Effector CD4-positive, alpha-beta T cell (primary cell): ENCODE data around the gene DHDH.
"Not testable (repeated sequence)": the region's sequence is repeated elsewhere in the genome, so short reads cannot be mapped to it uniquely, and the experiment has no call there.

Experiments
- DNase-seq: peaks from one replicate; pipeline ENCODE4 v3.0.0-alpha.2; 2020

The DHDH gene

DNA sequence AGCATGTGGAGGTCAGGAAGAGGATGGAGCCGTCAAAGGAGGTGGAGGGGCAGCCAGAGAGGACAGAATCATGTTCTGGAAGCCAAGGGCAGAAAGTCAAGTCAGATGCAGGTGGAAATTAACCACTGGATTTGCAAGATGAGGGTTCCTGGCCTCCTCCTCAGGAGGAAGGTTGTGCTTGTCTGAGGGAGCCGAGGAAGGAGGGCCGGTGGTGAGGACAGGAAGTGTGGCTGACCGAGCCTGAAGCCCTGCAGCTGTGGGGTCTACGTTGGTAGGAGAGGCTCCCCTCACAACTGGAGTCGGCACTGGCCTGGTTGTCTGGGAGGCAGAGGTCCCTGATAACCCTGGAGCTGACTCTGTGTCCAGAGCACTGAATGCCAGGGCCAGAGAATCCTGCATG lies 15.4 kb upstream of the DHDH start:
- no peak for DNase-seq

- DNase-seq = no peak
Observed at GRCh38 chr19:48918801-48919247, 14.7 kb upstream of the DHDH start.

DNA sequence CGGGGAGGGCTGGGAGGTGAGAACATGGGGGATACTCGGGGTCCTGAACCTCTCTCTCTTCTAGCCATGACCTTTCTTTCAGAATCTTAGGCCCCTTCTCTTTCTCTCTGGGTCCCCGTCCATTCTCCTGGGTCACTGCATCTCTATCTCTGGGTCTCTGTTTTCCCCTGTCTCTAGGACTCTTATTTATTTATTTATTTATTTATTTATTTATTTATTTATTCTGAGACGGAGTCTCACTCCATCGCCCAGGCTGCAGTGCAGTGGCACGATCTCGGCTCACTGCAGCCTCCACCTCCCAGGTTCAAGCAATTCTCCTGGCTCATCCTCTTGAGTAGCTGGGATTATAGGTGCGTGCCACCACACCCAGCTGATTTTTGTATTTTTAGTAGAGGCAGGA lies 14.2 kb upstream of the DHDH start:
- not testable (repeated sequence) for DNase-seq

GRCh38 chr19:48920949-48921348 lies 12.6 kb upstream of the DHDH start:
- DNase-seq = no peak

GRCh38 chr19:48921721-48922500 lies 11.6 kb upstream of the DHDH start:
- no peak for DNase-seq

DNA sequence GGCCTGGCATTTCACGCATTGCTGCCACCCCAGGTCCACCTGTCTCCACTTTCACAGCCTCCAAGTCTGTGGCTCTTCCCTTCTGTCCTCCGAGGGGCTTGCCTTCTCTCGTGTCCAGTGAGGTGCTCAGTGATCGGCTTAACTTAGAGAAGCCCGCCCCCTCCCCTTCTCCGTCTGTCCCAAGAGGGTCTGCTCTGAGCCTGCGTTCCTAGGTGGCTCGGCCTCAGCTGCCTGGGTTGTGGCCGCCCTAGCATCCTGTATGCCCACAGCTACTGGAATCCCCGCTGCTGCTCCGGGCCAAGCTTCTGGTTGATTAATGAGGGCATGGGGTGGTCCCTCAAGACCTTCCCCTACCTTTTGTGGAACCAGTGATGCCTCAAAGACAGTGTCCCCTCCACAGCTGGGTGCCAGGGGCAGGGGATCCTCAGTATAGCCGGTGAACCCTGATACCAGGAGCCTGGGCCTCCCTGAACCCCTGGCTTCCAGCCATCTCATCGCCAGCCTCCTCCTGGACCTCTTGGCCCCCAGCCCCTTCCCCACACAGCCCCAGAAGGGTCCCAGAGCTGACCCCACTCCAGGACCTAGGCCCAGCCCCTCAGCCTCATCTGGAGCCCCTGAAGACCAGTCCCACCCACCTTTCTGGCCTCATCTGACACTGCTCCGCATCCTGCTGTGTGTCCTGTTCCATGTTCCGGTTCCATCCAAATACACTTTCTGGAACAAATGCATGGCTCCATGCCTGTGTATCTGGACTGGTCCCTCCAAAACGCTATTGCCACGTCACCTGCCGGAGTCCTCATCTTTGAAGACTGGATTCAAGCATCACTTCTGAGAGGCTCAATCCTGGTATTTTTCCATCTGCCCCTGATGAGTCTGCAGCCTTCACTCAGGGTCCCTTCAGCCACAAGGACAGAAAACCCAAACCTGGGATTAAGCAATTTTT lies 10.7 kb upstream of the DHDH start:
- no peak for DNase-seq

- DNase-seq = no peak
Observed at GRCh38 chr19:48925240-48925843, 8.2 kb upstream of the DHDH start.

DNA sequence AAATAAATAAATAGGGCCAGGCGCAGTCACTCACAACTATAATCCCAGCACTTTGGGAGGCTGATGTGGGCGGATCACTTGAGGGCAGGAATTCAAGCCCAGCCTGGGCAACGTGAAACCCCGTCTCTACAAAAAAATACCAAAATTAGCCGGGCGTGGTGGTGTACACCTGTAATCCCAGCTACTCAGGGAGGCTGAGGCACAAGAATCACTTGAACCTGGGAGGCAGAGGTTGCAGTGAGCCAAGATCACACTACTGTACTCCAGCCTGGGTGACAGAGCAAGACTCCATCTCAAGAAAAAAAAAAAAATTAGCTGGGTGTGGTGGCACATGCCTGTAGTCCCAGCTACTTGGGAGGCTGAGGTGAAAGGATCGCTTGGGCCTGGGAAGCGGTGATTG lies 7.6 kb upstream of the DHDH start:
- not testable (repeated sequence) for DNase-seq

DNA sequence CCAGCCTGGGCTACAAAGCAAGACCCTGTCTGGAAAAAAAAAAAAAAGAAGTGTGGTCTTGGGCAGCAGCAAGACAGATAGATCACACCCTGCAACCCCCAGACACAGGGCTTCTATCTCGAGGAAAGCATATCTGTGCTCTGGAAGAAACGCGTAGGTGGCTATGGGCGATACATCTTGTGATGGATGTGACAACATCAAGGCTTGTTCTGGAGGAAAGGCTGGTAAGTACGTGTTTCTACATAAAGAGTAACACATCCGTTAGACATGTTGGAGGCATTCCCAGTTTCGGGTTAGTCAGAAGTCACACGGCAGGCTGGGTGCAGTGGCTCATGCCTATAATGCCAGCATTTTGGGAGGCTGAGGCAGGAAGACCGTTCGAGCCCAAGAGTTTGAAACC lies 6.6 kb upstream of the DHDH start:
- no peak for DNase-seq

GRCh38 chr19:48927692-48928091 lies 5.8 kb upstream of the DHDH start:
- not testable (repeated sequence) for DNase-seq

- DNase-seq = no peak
Observed at GRCh38 chr19:48928164-48929025, 5.1 kb upstream of the DHDH start.

- no peak for DNase-seq
Observed at GRCh38 chr19:48934837-48935236, 1.3 kb downstream of the DHDH start.

GRCh38 chr19:48935864-48936263 lies 2.4 kb downstream of the DHDH start:
- no peak for DNase-seq

DNA sequence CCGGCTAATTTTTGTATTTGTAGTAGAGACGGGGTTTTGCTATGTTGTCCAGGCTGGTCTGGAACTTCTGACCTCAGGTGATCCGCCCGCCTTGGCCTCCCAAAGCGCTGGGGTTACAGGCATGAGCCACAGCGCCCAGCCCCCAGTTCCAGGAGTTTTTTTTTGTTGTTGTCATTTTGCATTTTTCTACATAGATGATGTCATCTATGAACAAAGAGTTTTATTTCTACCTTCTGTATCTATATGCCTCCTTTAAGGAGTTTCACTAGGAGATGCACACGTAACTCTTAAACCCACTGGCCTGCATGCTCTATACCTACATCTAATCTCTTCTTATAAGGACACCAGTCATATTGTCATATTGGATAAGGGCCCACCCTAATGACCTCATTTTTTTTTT lies 4.8 kb downstream of the DHDH start:
- no peak for DNase-seq

GRCh38 chr19:48940902-48941301 lies 7.4 kb downstream of the DHDH start:
- DNase-seq = no peak

- no peak for DNase-seq
Observed at GRCh38 chr19:48943081-48943480, 9.6 kb downstream of the DHDH start.

DNA sequence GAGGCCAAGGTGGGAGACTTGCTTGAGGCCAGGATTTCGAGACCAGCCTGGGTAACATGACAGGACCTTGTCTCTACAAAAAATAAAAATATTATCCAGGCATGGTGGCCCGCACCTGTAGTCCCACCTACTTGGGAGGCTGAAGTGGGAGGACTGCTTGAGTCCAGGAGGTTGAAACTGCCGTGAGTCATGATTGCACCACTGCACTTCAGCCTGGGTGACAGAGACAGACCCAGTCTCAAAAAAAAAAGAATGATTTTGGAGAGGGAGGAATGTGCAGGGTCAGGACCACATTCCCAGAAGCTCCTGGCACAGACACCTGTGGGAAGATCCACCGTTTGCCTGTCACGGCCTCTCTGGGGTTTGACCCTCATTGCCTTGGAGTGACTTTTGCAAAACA lies 11.9 kb downstream of the DHDH start:
- DNase-seq = no peak

DNA sequence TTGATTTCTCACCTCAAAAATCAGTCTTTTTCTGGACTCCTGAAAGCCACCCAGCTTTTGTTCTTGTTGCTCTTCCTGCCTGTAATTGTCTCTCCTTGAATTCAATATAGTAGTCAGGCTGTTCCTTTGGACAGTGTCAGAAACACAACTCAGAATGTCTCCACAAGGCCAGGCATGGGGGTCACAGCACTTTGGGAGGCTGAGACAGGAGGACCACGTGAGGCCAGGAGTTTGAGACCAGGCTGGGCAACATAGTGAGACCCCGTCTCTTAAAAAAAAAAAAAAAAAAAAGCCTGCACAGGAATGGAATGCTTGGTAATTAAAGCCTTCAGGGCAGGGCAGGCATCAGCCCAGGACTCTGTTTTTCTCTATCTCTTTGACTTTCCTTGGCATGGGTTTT lies 12.3 kb downstream of the DHDH start:
- DNase-seq = no peak

DNA sequence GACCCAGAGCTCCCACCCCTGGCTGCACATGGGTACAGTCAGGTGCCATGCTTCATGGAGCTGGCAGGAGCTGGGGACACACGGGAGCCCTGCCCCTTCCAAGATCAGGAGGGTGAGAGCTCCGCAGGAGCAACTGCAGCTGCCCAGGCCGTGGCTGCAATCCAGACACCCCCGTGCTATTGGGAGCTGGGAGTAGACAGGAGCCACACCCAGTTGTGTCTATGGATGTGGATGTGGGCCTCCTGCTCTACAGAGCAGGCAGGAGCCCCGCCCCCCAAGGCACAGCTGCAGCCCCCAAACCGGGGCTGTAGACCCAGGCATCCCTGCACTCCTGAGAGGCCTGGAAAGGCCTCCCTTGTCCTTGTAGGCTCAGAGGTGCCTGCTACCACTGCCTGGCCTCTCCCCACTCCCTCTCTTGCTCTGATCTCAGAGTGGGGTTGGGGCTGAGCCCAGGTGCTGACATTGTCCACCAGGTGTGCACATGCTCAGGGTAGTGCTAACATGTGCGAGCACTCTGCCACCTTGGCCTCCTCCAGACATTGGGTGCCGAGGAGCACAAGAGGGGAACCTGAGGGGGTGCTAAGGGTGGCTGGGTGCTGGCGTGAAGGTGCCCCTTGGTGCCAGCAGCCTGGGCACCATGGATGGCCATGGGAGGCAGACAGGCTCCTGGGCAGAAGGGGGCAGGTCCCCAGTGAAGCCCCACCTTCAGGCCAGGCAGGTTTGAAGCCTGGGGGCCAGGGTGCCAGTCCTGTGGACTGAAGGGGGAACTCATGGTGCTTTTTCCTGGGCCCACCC lies 13.2 kb downstream of the DHDH start:
- DNase-seq = no peak

DNA sequence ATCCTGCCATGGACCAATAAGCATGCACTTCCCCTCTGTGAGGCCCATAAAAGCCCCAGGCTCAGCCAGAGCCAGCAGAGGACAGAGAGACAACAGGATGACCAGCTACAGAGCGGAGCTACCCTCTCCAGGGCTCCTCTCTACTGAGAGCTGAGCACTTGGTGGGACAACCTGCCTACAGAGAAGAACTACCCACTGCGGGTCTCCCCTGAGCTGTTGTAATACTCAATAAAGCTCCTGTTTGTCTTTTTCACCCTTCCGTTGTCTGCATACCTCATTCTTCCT lies 13.7 kb downstream of the DHDH start:
- DNase-seq = no peak

DNA sequence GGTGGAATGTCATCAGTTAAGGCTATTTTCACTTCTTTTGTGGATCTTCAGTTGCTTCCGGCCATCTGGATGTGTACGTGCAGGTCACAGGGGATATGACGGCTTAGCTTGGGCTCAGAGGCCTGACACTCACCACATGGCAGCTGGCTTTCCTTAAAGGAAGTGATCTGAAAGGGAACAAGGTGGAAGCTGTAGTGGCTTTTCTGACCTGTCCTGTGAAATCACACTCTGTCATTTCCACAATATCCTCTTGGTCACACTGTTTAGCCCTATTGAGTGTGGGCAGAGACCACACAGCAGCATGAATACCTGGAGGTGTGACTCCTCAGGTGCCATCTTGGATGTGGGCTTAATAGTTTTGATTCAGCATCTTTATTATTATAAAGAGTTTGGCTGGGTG lies 16.7 kb downstream of the DHDH start:
- DNase-seq = no peak
